ENCODE results near the gene SNF8.

SNF8 gene

GRCh38 chr17:48925991-48926342, 18.7 kb downstream of the SNF8 start:
- no peak for DNase-seq (ENCODE audit: low spot score)
- no peak overlapping the region for H3K27ac ChIP-seq
- no peak for TF ChIP-seq CTCF (conservative IDR thresholded peaks at IDR 0.05; ENCODE audit: low read depth)
- CTCF ChIA-PET: no interaction called here
- POLR2A ChIA-PET (ENCODE audit: low non-redundant PET): no interaction called here

- ChIA-PET CTCF (no interaction called here), POLR2A (ENCODE audit: low non-redundant PET) (no interaction called here)
- no peak for DNase-seq (ENCODE audit: low spot score)
These were observed 19.2 kb downstream of the SNF8 start for GRCh38 chr17:48925251-48925990.

GRCh38 chr17:48915459-48916282, 29.0 kb downstream of the SNF8 start:
- no peak for TF ChIP-seq CTCF (conservative IDR thresholded peaks at IDR 0.05; ENCODE audit: low read depth)
- CTCF ChIA-PET: interaction anchor here (0.6 to 0.9 kb wide), 2 partner anchors 117 to 124 kb away, joined by 5 read pairs; no protein-coding TSS in a partner anchor
- peak; percentile 88 for DNase-seq (ENCODE audit: low spot score)
- H3K27ac ChIP-seq: peak overlapping the region; percentile 74
- POLR2A ChIA-PET (ENCODE audit: low non-redundant PET): no interaction called here

More at GRCh38 chr17:48925251-48925990, 19.2 kb downstream of the SNF8 start:
- no peak for TF ChIP-seq CTCF (conservative IDR thresholded peaks at IDR 0.05; ENCODE audit: low read depth)
- H3K27ac ChIP-seq: no peak overlapping the region

- no peak overlapping the region for H3K27ac ChIP-seq
- no peak for TF ChIP-seq CTCF (conservative IDR thresholded peaks at IDR 0.05; ENCODE audit: low read depth)
- DNase-seq (ENCODE audit: low spot score): no peak
- CTCF ChIA-PET: no interaction called here
- POLR2A ChIA-PET (ENCODE audit: low non-redundant PET): no interaction called here
These were observed 32.2 kb downstream of the SNF8 start for GRCh38 chr17:48912476-48912875.

- ChIA-PET CTCF (no interaction called here), POLR2A (ENCODE audit: low non-redundant PET) (no interaction called here)
- no peak for TF ChIP-seq CTCF (conservative IDR thresholded peaks at IDR 0.05; ENCODE audit: low read depth)
- no peak overlapping the region for H3K27ac ChIP-seq
- DNase-seq (ENCODE audit: low spot score): no peak
These were observed 34.3 kb downstream of the SNF8 start for GRCh38 chr17:48910370-48910769.

- POLR2A ChIA-PET (ENCODE audit: low non-redundant PET): interaction anchor here (1.3 kb wide), 1 partner anchor 15 kb away, joined by 3 read pairs; no protein-coding TSS in a partner anchor
- CTCF ChIA-PET: no interaction called here
- no peak overlapping the region for H3K27ac ChIP-seq
- DNase-seq (ENCODE audit: low spot score): no peak
- TF ChIP-seq CTCF (conservative IDR thresholded peaks at IDR 0.05; ENCODE audit: low read depth): no peak
These were observed 34.9 kb downstream of the SNF8 start for GRCh38 chr17:48909783-48910182.
